ENCODE measurements around the gene MAPK8IP1. TPM values are rescaled to one million over a fixed set of nuclear protein-coding genes. Genes with fewer than 3 reads are reported as not detected.

The MAPK8IP1 gene
- total RNA-seq, 4 donors from 2014 or later, result 3.6 to 8.0 (median 4.5) TPM

DNA sequence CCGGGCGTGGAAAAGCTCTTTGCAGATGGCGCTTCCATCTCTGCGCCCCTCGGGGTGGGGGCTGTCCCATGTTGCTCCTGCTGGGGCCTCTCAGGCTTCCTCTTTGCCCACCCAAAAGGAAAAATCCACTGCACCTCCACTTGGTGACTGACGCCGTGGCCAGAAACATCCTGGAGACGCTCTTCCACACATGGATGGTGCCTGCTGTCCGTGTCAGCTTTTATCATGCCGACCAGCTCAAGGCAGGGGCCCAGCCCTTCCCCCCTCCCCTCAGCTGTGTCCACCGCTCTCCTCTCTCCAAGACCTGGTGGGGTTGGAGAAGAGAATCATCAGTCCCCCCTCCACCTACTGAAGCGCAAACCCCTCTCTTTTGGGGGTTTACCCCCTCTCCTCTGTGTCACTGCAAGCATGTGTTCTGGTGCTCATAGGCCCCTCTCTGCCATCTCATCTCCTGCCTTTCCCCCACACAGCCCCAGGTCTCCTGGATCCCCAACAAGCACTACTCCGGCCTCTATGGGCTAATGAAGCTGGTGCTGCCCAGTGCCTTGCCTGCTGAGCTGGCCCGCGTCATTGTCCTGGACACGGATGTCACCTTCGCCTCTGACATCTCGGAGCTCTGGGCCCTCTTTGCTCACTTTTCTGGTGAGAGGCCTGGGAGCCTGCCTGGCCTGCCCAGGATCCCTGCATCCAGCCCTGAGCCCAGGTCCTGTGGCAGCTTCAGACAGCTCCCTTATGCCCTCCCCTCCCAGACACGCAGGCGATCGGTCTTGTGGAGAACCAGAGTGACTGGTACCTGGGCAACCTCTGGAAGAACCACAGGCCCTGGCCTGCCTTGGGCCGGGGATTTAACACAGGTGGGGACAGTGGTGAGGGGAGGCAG lies 38.8 kb downstream of the MAPK8IP1 start:
- TF ChIP-seq POLR2AphosphoS5 (IDR thresholded peaks at IDR 0.05) (no peak), POLR2A (IDR thresholded peaks at IDR 0.05) (no peak), EP300 (IDR thresholded peaks at IDR 0.05) (no peak)
- TF ChIP-seq, protein P1, sequence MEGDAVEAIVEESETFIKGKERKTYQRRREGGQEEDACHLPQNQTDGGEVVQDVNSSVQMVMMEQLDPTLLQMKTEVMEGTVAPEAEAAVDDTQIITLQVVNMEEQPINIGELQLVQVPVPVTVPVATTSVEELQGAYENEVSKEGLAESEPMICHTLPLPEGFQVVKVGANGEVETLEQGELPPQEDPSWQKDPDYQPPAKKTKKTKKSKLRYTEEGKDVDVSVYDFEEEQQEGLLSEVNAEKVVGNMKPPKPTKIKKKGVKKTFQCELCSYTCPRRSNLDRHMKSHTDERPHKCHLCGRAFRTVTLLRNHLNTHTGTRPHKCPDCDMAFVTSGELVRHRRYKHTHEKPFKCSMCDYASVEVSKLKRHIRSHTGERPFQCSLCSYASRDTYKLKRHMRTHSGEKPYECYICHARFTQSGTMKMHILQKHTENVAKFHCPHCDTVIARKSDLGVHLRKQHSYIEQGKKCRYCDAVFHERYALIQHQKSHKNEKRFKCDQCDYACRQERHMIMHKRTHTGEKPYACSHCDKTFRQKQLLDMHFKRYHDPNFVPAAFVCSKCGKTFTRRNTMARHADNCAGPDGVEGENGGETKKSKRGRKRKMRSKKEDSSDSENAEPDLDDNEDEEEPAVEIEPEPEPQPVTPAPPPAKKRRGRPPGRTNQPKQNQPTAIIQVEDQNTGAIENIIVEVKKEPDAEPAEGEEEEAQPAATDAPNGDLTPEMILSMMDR (IDR thresholded peaks at IDR 0.05), result no peak
- Histone ChIP-seq H3K27me3 (peaks cover 15% of the 10 kb centered on the region), H3K4me3 (no peak overlapping the region), H3K9me3 (no peaks in the 10 kb centered on the region), H3K4me1 (peaks cover 51% of the 10 kb centered on the region), H3K36me3 (no peaks in the 10 kb centered on the region), H3K27ac (no peak overlapping the region)
- DNase-seq (ENCODE audit: low spot score in 2 of 2), result peak; percentile 62 to 68
- WGBS, result 63% methylated on average over 18 of the region's 22 CpGs

DNA sequence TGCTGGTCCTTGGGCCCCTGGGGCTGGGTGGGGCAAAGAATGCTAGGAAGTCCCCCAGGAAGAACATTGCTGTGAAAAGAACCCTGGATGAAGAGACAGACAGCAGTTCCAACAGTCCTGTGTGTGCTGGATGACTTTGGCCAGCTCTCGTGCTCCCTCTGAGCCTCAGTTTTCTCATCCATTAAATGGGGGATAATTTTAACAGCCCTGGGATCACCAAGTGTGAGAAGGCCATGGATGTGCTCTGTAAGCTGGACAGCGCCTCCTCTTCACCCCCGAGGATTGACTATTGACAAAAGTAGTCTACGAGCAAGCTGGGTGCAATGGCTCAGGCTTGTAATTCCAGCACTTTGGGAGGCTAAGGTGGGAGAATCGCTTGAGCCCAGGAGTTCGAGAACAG lies 39.5 kb downstream of the MAPK8IP1 start:
- Histone ChIP-seq H3K4me1 (peaks cover 53% of the 10 kb centered on the region), H3K4me3 (no peak overlapping the region), H3K36me3 (no peaks in the 10 kb centered on the region), H3K27ac (no peak overlapping the region), H3K27me3 (peaks cover 15% of the 10 kb centered on the region), H3K9me3 (no peaks in the 10 kb centered on the region)
- DNase-seq (ENCODE audit: low spot score in 2 of 2), result no peak
- WGBS, result 89% methylated on average over 5 of the region's 6 CpGs
- TF ChIP-seq POLR2AphosphoS5 (IDR thresholded peaks at IDR 0.05), result no peak
- no peak for TF ChIP-seq EP300 (IDR thresholded peaks at IDR 0.05)
- TF ChIP-seq POLR2A (IDR thresholded peaks at IDR 0.05), result no peak
- TF ChIP-seq, protein P1 (IDR thresholded peaks at IDR 0.05), result no peak

DNA sequence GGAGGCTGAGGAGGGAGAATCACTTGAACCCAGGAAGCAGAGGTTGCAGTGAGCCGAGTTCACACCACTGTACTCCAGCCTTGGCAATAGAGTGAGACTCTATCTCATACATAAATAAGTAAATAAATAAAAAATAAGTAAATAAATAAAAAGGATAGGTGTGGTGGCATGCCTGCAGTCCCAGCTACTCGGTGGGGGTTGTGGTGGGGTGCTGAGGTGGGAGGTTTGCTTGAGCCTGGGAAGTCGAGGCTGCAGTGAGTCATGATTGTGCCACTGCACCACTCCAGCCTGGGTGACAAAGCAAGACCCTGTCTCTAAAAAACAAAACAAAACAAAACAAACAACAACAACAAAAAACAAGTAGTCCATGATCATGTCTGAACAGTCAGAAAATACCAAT lies 40.1 kb downstream of the MAPK8IP1 start:
- H3K9me3 ChIP-seq, result no peaks in the 10 kb centered on the region
- no peak overlapping the region for H3K4me3 ChIP-seq
- H3K4me1 ChIP-seq, result peaks cover 60% of the 10 kb centered on the region
- TF ChIP-seq, protein P1 (IDR thresholded peaks at IDR 0.05), result no peak
- TF ChIP-seq EP300 (IDR thresholded peaks at IDR 0.05) (no peak), POLR2AphosphoS5 (IDR thresholded peaks at IDR 0.05) (no peak), POLR2A (IDR thresholded peaks at IDR 0.05) (no peak)
- WGBS, result 73% methylated on average over 3 of the region's 3 CpGs
- H3K27ac ChIP-seq, result no peak overlapping the region
- no peak for DNase-seq (ENCODE audit: low spot score in 2 of 2)
- H3K27me3 ChIP-seq, result peaks cover 15% of the 10 kb centered on the region
- no peaks in the 10 kb centered on the region for H3K36me3 ChIP-seq

DNA sequence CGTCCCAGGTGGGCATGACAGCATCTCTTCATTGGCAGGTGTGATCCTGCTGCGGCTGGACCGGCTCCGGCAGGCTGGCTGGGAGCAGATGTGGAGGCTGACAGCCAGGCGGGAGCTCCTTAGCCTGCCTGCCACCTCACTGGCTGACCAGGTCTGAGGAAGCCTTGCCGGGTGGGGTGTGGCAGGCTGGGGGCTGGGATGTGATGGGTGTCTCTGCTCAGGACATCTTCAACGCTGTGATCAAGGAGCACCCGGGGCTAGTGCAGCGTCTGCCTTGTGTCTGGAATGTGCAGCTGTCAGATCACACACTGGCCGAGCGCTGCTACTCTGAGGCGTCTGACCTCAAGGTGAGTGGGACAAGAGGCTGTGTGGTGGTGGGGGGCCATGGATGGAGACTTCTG lies 40.5 kb downstream of the MAPK8IP1 start:
- H3K36me3 ChIP-seq, result no peaks in the 10 kb centered on the region
- peaks cover 15% of the 10 kb centered on the region for H3K27me3 ChIP-seq
- no peaks in the 10 kb centered on the region for H3K9me3 ChIP-seq
- H3K4me1 ChIP-seq, result peaks cover 64% of the 10 kb centered on the region
- H3K4me3 ChIP-seq, result no peak overlapping the region
- WGBS, result 50% methylated on average over 7 of the region's 12 CpGs
- no peak overlapping the region for H3K27ac ChIP-seq
- DNase-seq (ENCODE audit: low spot score in 2 of 2), result peak in 1 of 2 donors; percentile 57
- TF ChIP-seq EP300 (IDR thresholded peaks at IDR 0.05) (no peak), POLR2AphosphoS5 (IDR thresholded peaks at IDR 0.05) (no peak)
- TF ChIP-seq, protein P1 (IDR thresholded peaks at IDR 0.05), result no peak

DNA sequence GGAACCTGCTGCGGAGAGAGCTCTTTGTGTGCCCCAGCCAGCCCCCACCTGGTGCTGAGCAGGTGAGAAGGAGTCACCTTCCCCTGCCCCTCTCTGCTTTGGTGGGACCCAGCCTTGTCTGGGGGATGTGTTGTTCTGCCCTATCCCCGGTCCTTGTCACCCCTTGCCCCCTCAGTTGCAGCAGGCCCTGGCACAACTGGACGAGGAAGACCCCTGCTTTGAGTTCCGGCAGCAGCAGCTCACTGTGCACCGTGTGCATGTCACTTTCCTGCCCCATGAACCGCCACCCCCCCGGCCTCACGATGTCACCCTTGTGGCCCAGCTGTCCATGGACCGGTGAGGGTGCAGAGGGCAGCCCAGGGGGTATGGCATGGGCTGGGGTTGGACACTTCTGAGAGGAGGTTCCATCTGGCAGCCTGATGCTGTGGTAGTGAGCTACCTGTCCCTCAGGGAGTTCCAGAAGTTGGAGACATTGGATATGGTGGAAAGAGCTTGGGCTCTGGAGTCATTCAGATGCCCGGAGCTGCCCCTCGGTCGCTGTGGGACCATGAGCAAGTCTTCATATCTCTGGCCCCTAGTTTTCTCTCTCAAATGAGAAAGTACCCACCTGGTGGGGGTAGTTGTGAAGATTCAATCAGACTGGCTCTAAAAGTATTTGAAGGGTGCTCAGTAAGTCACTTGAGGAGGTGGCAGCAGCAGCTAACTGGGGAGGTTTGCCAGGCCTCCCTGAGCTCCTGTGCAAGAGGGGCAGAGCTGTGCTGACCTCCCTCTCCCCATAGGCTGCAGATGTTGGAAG lies 41.3 kb downstream of the MAPK8IP1 start:
- DNase-seq (ENCODE audit: low spot score in 2 of 2), result peak in 1 of 2 donors; percentile 59
- TF ChIP-seq POLR2AphosphoS5 (IDR thresholded peaks at IDR 0.05) (no peak), EP300 (IDR thresholded peaks at IDR 0.05) (no peak), POLR2A (IDR thresholded peaks at IDR 0.05) (no peak)
- TF ChIP-seq, protein P1 (IDR thresholded peaks at IDR 0.05), result no peak
- Histone ChIP-seq H3K36me3 (no peaks in the 10 kb centered on the region), H3K4me3 (no peak overlapping the region), H3K9me3 (no peaks in the 10 kb centered on the region), H3K27ac (no peak overlapping the region), H3K4me1 (peaks cover 66% of the 10 kb centered on the region), H3K27me3 (peaks cover 15% of the 10 kb centered on the region)
- 76% methylated on average over 9 of the region's 12 CpGs for WGBS

All from suprapubic skin (tissue), 4 donors.